ENCODE measurements around the gene SLC25A21. TPM values are rescaled to one million over a fixed set of nuclear protein-coding genes. Genes with fewer than 3 reads are reported as not detected.
A peak's percentile ranks its signal among the peaks of the same experiment; 100 is the strongest.
"Not testable (repeated sequence)": the region's sequence is repeated elsewhere in the genome, so short reads cannot be mapped to it uniquely, and the experiment has no call there.

The SLC25A21 gene
- total RNA-seq, 1 experiment from 2014 or later = 1.8 TPM

- H3K4me3 ChIP-seq = no peak overlapping the region
- H3K27me3 ChIP-seq = no peaks in the 10 kb centered on the region
- no peaks in the 10 kb centered on the region for H3K9me3 ChIP-seq
- DNase-seq = no peak
- H3K36me3 ChIP-seq = no peaks in the 10 kb centered on the region
Measured at GRCh38 chr14:37194698-37195097, 22.3 kb upstream of the SLC25A21 start.

- H3K9me3 ChIP-seq, H3K27me3 ChIP-seq, H3K36me3 ChIP-seq, DNase-seq, H3K4me3 ChIP-seq: not testable (repeated sequence)
Measured at GRCh38 chr14:37189733-37190132, 17.3 kb upstream of the SLC25A21 start.

GRCh38 chr14:37187840-37188577 lies 15.6 kb upstream of the SLC25A21 start:
- not testable (repeated sequence) for DNase-seq, H3K27me3 ChIP-seq

GRCh38 chr14:37187294-37187693 lies 14.9 kb upstream of the SLC25A21 start:
- no peaks in the 10 kb centered on the region for H3K36me3 ChIP-seq
- no peaks in the 10 kb centered on the region for H3K27me3 ChIP-seq
- H3K9me3 ChIP-seq = no peaks in the 10 kb centered on the region
- no peak overlapping the region for H3K4me3 ChIP-seq
- no peak for DNase-seq

More at GRCh38 chr14:37187840-37188577, 15.6 kb upstream of the SLC25A21 start:
- H3K4me3 ChIP-seq, H3K36me3 ChIP-seq, H3K9me3 ChIP-seq: not testable (repeated sequence)

GRCh38 chr14:37186865-37187264 lies 14.5 kb upstream of the SLC25A21 start:
- Histone ChIP-seq H3K4me3 (no peak overlapping the region), H3K27me3 (no peaks in the 10 kb centered on the region), H3K9me3 (no peaks in the 10 kb centered on the region), H3K36me3 (no peaks in the 10 kb centered on the region)
- no peak for DNase-seq

GRCh38 chr14:37185670-37186069 lies 13.3 kb upstream of the SLC25A21 start:
- H3K4me3 ChIP-seq = no peak overlapping the region
- H3K9me3 ChIP-seq = no peaks in the 10 kb centered on the region
- no peaks in the 10 kb centered on the region for H3K27me3 ChIP-seq
- no peak for DNase-seq
- no peaks in the 10 kb centered on the region for H3K36me3 ChIP-seq

- H3K27me3 ChIP-seq, H3K4me3 ChIP-seq, H3K36me3 ChIP-seq, DNase-seq, H3K9me3 ChIP-seq: not testable (repeated sequence)
Measured at GRCh38 chr14:37184520-37184919, 12.1 kb upstream of the SLC25A21 start.

- Histone ChIP-seq H3K4me3 (no peak overlapping the region), H3K27me3 (no peaks in the 10 kb centered on the region), H3K36me3 (no peaks in the 10 kb centered on the region), H3K9me3 (no peaks in the 10 kb centered on the region)
- DNase-seq = no peak
Measured at GRCh38 chr14:37181441-37181840, 9.0 kb upstream of the SLC25A21 start.

GRCh38 chr14:37180886-37181285 lies 8.5 kb upstream of the SLC25A21 start:
- not testable (repeated sequence) for H3K36me3 ChIP-seq, H3K4me3 ChIP-seq, H3K9me3 ChIP-seq, DNase-seq, H3K27me3 ChIP-seq

- no peaks in the 10 kb centered on the region for H3K36me3 ChIP-seq
- H3K27me3 ChIP-seq = no peaks in the 10 kb centered on the region
- no peak overlapping the region for H3K4me3 ChIP-seq
- no peaks in the 10 kb centered on the region for H3K9me3 ChIP-seq
- peak; percentile 44 for DNase-seq
Measured at GRCh38 chr14:37179896-37180502, 7.6 kb upstream of the SLC25A21 start.

GRCh38 chr14:37172936-37173614 lies 669 bp upstream of the SLC25A21 start:
- no peak for DNase-seq
- peak overlapping the region; percentile 68 for H3K4me3 ChIP-seq
- no peaks in the 10 kb centered on the region for H3K27me3 ChIP-seq
- H3K9me3 ChIP-seq = no peaks in the 10 kb centered on the region
- no peaks in the 10 kb centered on the region for H3K36me3 ChIP-seq

- H3K36me3 ChIP-seq = no peaks in the 10 kb centered on the region
- no peak for DNase-seq
- no peaks in the 10 kb centered on the region for H3K27me3 ChIP-seq
- H3K4me3 ChIP-seq = peak overlapping the region; percentile 68
- H3K9me3 ChIP-seq = no peaks in the 10 kb centered on the region
Measured at GRCh38 chr14:37171678-37172023, 755 bp downstream of the SLC25A21 start.

GRCh38 chr14:37170993-37171392 lies 1.4 kb downstream of the SLC25A21 start:
- H3K4me3 ChIP-seq = no peak overlapping the region; the same call in 1 of the 2 replicates
- H3K27me3 ChIP-seq = no peaks in the 10 kb centered on the region
- no peak for DNase-seq
- no peaks in the 10 kb centered on the region for H3K36me3 ChIP-seq
- no peaks in the 10 kb centered on the region for H3K9me3 ChIP-seq

- DNase-seq = no peak
Measured at GRCh38 chr14:37170237-37170636, 2.2 kb downstream of the SLC25A21 start.

GRCh38 chr14:37168721-37169120 lies 3.7 kb downstream of the SLC25A21 start:
- H3K4me3 ChIP-seq = no peak overlapping the region
- H3K36me3 ChIP-seq = no peaks in the 10 kb centered on the region
- H3K9me3 ChIP-seq = no peaks in the 10 kb centered on the region
- no peak for DNase-seq
- H3K27me3 ChIP-seq = no peaks in the 10 kb centered on the region

More at GRCh38 chr14:37170237-37170636, 2.2 kb downstream of the SLC25A21 start:
- Histone ChIP-seq H3K4me3 (no peak overlapping the region), H3K27me3 (no peaks in the 10 kb centered on the region), H3K9me3 (no peaks in the 10 kb centered on the region), H3K36me3 (no peaks in the 10 kb centered on the region)

GRCh38 chr14:37167151-37168047 lies 5.0 kb downstream of the SLC25A21 start:
- Histone ChIP-seq H3K36me3 (no peaks in the 10 kb centered on the region), H3K27me3 (no peaks in the 10 kb centered on the region), H3K9me3 (no peaks in the 10 kb centered on the region), H3K4me3 (no peak overlapping the region)
- no peak for DNase-seq

GRCh38 chr14:37165794-37166193 lies 6.6 kb downstream of the SLC25A21 start:
- Histone ChIP-seq H3K27me3 (no peaks in the 10 kb centered on the region), H3K4me3 (no peak overlapping the region), H3K36me3 (no peaks in the 10 kb centered on the region), H3K9me3 (no peaks in the 10 kb centered on the region)
- DNase-seq = no peak

Measured in MG63 (cell line).